ENCODE results near the gene KEAP1. TPM values are rescaled to one million over a fixed set of nuclear protein-coding genes. Genes with fewer than 3 reads are reported as not detected.

The KEAP1 gene
- total and polyA plus RNA-seq, 9 of the 15 experiments (the other 6 are each of a cell fraction or from before 2014, with no cell fraction given): 2.1 to 95.6 (median 64.3) TPM

DNA sequence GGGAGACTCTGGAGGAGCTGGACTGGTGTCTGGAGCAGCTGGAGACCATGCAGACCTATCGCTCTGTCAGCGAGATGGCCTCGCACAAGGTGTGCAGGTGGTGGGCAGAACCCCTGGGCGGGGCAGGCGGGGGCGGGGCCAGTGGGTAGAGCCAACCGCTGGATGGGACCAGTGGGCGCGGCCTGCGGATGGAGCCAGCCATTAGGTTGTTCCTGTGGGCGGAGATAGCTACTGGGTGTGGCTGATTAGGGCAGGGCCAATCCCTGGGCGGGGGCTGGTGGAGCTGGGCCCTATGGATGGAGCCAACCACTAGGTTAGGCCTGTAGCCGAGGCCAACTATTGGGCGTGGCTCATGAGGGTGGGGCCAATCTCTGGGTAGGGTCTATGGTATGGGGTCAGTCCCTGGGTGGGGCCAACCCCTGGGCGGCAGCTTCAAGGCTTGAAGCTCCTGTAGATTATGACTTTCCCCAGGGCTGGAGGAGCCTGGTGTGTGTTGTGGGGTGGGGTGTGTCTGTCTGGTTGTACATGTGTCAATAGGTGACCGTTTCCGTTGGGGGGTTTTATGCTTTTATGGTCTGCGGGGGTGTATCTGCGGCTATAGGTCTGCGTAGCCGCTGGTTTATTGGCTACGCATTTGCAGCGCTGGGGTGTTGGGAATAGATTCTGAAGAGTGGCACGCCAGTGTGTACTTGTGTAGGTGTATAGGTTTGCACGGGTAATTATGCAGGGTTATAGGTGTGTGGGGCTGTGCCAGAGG lies 52.1 kb downstream of the KEAP1 start:
- Histone ChIP-seq H3K27ac (ENCODE audit: extremely low read depth, low read depth, low read length) (peak overlapping the region; percentile 35; the same call in 2 of the 3 replicates), H3K9me1 (ENCODE audit: control insufficient read depth, insufficient read depth, low read length) (peaks cover 4% of the 10 kb centered on the region), H3K4me2 (ENCODE audit: insufficient read depth, low read length) (peak overlapping the region; percentile 73), H3K9ac (ENCODE audit: insufficient read depth in 1 of 2, low read depth in 2 of 2, low read length in 2 of 2) (peak overlapping the region in 1 of 2 experiments; percentile 77; a peak in 2 of 4 replicates), H4K20me1 (replicated peaks; ENCODE audit: control insufficient read depth, insufficient read depth, low read length) (peaks cover 17% of the 10 kb centered on the region; the same call in 1 of the 2 replicates), H3K9me3 (replicated peaks; ENCODE audit: control insufficient read depth, insufficient read depth, low read depth, low read length) (no peaks in the 10 kb centered on the region), H3K79me2 (ENCODE audit: control insufficient read depth, insufficient read depth, low read length) (peaks cover 14% of the 10 kb centered on the region; the same call in 2 of the 3 replicates), H2AFZ (ENCODE audit: low read depth, low read length) (no peak overlapping the region), H3K4me1 (replicated peaks in 1 of 2; ENCODE audit: control insufficient read depth in 2 of 2, insufficient read depth in 2 of 2, low read length in 2 of 2) (peaks cover 10 to 35% of the 10 kb centered on the region in 2 experiments), H3K27me3 (ENCODE audit: control insufficient read depth in 2 of 2, insufficient read depth in 2 of 2, low read length in 2 of 2) (no peaks in the 10 kb centered on the region), H3K4me3 (no peak overlapping the region), H3K36me3 (ENCODE audit: control insufficient read depth, insufficient read depth, low read length) (peaks cover 49% of the 10 kb centered on the region; the same call in 2 of the 3 replicates)
- 5% methylated on average over 24 of the region's 25 CpGs for WGBS (ENCODE audit: insufficient coverage, low coverage, missing lambda C conversion rate)
- peak; percentile 100 for ATAC-seq
- intact Hi-C loops (cut with micrococcal nuclease): no loop called here
- DNase-seq (ENCODE audit: extremely low read depth in 1 of 4, low spot score in 3 of 4): peak; percentile 96 to 98 (median 98)
- ChIA-PET POLR2A (interaction anchor here (0.6 to 1.1 kb wide), 5 partner anchors 19 to 1332 kb away, joined by 3 read pairs; partner anchors contain the start of gene ICAM5), CTCF (ENCODE audit: low intra/inter-chr PET ratio) (interaction anchor here (0.6 kb wide), 1 partner anchor 225 kb away, joined by 3 read pairs; no protein-coding TSS in a partner anchor)
- BruUV-seq (replicated peaks): no TSS peak
- in situ Hi-C loops (cut with MboI): no loop called here
- peak; percentile 99 for FAIRE-seq
- TF ChIP-seq, protein P1, sequence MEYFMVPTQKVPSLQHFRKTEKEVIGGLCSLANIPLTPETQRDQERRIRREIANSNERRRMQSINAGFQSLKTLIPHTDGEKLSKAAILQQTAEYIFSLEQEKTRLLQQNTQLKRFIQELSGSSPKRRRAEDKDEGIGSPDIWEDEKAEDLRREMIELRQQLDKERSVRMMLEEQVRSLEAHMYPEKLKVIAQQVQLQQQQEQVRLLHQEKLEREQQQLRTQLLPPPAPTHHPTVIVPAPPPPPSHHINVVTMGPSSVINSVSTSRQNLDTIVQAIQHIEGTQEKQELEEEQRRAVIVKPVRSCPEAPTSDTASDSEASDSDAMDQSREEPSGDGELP (CRISPR knock-in tag; IDR thresholded peaks at IDR 0.05; ENCODE audit: borderline replicate concordance): peak; percentile 65; the same call in 1 of the 2 replicates
- TF ChIP-seq ZBTB7A (IDR thresholded peaks at IDR 0.05; ENCODE audit: borderline replicate concordance, control insufficient read depth, low read depth, low read length): peak; percentile 69; the same call in 1 of the 2 replicates
- TF ChIP-seq SP1 (CRISPR knock-in tag; IDR thresholded peaks at IDR 0.05): peak; percentile 62
- 0 out of 2 replicates have a peak, but pooled peaks have one; percentile 29 for TF ChIP-seq GABPB1 (CRISPR knock-in tag; IDR thresholded peaks at IDR 0.05)
- TF ChIP-seq JUND (IDR thresholded peaks at IDR 0.05; ENCODE audit: borderline replicate concordance, low read depth, low read length): peak; percentile 24; the same call in 1 of the 2 replicates
- no peak for TF ChIP-seq JUND (tag; IDR thresholded peaks at IDR 0.05; ENCODE audit: borderline replicate concordance, low read depth, low read length)
- peak; percentile 66 for TF ChIP-seq L3MBTL2 (IDR thresholded peaks at IDR 0.05)
- TF ChIP-seq CTBP1 (IDR thresholded peaks at IDR 0.05; ENCODE audit: borderline replicate concordance): peak; percentile 60; the same call in 1 of the 2 replicates
- TF ChIP-seq, protein P2, sequence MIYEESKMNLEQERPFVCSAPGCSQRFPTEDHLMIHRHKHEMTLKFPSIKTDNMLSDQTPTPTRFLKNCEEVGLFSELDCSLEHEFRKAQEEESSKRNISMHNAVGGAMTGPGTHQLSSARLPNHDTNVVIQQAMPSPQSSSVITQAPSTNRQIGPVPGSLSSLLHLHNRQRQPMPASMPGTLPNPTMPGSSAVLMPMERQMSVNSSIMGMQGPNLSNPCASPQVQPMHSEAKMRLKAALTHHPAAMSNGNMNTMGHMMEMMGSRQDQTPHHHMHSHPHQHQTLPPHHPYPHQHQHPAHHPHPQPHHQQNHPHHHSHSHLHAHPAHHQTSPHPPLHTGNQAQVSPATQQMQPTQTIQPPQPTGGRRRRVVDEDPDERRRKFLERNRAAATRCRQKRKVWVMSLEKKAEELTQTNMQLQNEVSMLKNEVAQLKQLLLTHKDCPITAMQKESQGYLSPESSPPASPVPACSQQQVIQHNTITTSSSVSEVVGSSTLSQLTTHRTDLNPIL (CRISPR knock-in tag; IDR thresholded peaks at IDR 0.05): no peak
- TF ChIP-seq, protein P3, sequence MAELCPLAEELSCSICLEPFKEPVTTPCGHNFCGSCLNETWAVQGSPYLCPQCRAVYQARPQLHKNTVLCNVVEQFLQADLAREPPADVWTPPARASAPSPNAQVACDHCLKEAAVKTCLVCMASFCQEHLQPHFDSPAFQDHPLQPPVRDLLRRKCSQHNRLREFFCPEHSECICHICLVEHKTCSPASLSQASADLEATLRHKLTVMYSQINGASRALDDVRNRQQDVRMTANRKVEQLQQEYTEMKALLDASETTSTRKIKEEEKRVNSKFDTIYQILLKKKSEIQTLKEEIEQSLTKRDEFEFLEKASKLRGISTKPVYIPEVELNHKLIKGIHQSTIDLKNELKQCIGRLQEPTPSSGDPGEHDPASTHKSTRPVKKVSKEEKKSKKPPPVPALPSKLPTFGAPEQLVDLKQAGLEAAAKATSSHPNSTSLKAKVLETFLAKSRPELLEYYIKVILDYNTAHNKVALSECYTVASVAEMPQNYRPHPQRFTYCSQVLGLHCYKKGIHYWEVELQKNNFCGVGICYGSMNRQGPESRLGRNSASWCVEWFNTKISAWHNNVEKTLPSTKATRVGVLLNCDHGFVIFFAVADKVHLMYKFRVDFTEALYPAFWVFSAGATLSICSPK (IDR thresholded peaks at IDR 0.05; ENCODE audit: borderline replicate concordance): no peak
- TF ChIP-seq, protein P4, sequence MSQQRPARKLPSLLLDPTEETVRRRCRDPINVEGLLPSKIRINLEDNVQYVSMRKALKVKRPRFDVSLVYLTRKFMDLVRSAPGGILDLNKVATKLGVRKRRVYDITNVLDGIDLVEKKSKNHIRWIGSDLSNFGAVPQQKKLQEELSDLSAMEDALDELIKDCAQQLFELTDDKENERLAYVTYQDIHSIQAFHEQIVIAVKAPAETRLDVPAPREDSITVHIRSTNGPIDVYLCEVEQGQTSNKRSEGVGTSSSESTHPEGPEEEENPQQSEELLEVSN (IDR thresholded peaks at IDR 0.05; ENCODE audit: borderline replicate concordance in 1 of 2, extremely low read depth in 1 of 2, insufficient read depth in 1 of 2, insufficient read length in 1 of 2, low read depth in 1 of 2, low read length in 1 of 2, poor library complexity in 1 of 2, severe bottlenecking in 1 of 2): peak; percentile 35 to 66
- no peak for TF ChIP-seq SRSF1 (IDR thresholded peaks at IDR 0.05; ENCODE audit: low read depth, low read length)
- TF ChIP-seq KAT7 (CRISPR knock-in tag; IDR thresholded peaks at IDR 0.05; ENCODE audit: borderline replicate concordance): no peak
- 0 out of 2 replicates have a peak, but pooled peaks have one; percentile 19 for TF ChIP-seq EHMT2 (IDR thresholded peaks at IDR 0.05)

Measured in K562 (cell line).